Endodermal cell (in vitro differentiated cells): Measurements from ENCODE around the gene SLC9A3. TPM values are rescaled to one million over a fixed set of nuclear protein-coding genes. Genes with fewer than 3 reads are reported as not detected.

Source experiments
- DNase-seq: peaks from one replicate; pipeline ENCODE4 v3.0.0-alpha.2; 2017
- H3K27ac ChIP-seq: 2 replicates; pipeline ENCODE4 v1.5.1; 2013; ENCODE audit warnings: mild to moderate bottlenecking, low read depth, low read length, moderate library complexity
- H3K27me3 ChIP-seq: 2 replicates; pipeline ENCODE4 v1.6.1; 2013; ENCODE audit warnings: mild to moderate bottlenecking, low read length, moderate library complexity; ENCODE audit not compliant: insufficient read depth, control insufficient read depth, poor library complexity, severe bottlenecking
- H3K36me3 ChIP-seq: 2 replicates; pipeline ENCODE4 v1.7.0; 2013; ENCODE audit warnings: mild to moderate bottlenecking, low read length, moderate library complexity; ENCODE audit not compliant: control insufficient read depth, insufficient read depth
- H3K4me1 ChIP-seq: one replicate; pipeline ENCODE4 v1.7.0; 2013; ENCODE audit warnings: low read length; ENCODE audit not compliant: control insufficient read depth, insufficient read depth
- H3K4me3 ChIP-seq: 2 replicates; pipeline ENCODE4 v1.5.1; 2013; ENCODE audit warnings: mild to moderate bottlenecking, low read length, moderate library complexity
- H3K9ac ChIP-seq: 2 replicates; pipeline ENCODE4 v1.6.1; 2013; ENCODE audit warnings: mild to moderate bottlenecking, low read length, moderate library complexity; ENCODE audit not compliant: poor library complexity, severe bottlenecking; ENCODE audit errors: extremely low read depth
- H3K9me3 ChIP-seq: 2 replicates; pipeline ENCODE4 v1.6.1; 2013; ENCODE audit warnings: mild to moderate bottlenecking, low read length, moderate library complexity; ENCODE audit not compliant: control insufficient read depth
- H3K27ac Mint-ChIP-seq: 2 replicates; pipeline ENCODE4 v1.8.0; 2020; ENCODE audit warnings: mixed read lengths
- H3K27me3 Mint-ChIP-seq: 2 replicates; pipeline ENCODE4 v1.8.0; 2021; ENCODE audit warnings: mild to moderate bottlenecking, mixed read lengths; ENCODE audit not compliant: insufficient read depth
- H3K36me3 Mint-ChIP-seq: 2 replicates; pipeline ENCODE4 v1.8.0; 2020; ENCODE audit warnings: low read depth, mixed read lengths
- H3K4me1 Mint-ChIP-seq: 2 replicates; pipeline ENCODE4 v1.8.0; 2020; ENCODE audit warnings: mixed read lengths
- H3K4me3 Mint-ChIP-seq: 2 replicates; pipeline ENCODE4 v1.8.0; 2020; ENCODE audit warnings: mild to moderate bottlenecking, moderate library complexity, mixed read lengths
- H3K9me3 Mint-ChIP-seq: 2 replicates; pipeline ENCODE4 v1.8.0; 2020; ENCODE audit warnings: mild to moderate bottlenecking, mixed read lengths
- CTCF ChIP-seq: fragments of 200-600 bp; sonication (generic); conservative IDR thresholded peaks from 2 replicates; pipeline ENCODE4 v1.5.0; 2021; ENCODE audit warnings: antibody characterized with exemption, mild to moderate bottlenecking
- WGBS, 2 experiments: methylation state at CpG; one replicate each; pipeline versions ENCODE4 v1.1.5 to v1.1.7; 2013; ENCODE audit warnings: missing lambda C conversion rate in 2 of 2, mixed read lengths in 1 of 2; ENCODE audit not compliant: insufficient coverage in 1 of 2, insufficient read length in 1 of 2; 5-methylcytosine and 5-hydroxymethylcytosine counted together
- total RNA-seq, 2 donors: library from RNA; stranded (reverse); fragmentation: NEBNext Ultra II Directional in 1 of 2; extraction: Animal tissue kit (Norgen Biotek cat#: 25700) in 1 of 2; gene quantifications; 2 replicates in 1 of 2; 3 replicates in 1 of 2; pipeline ENCODE4 v1.2.1, GENCODE V29; 2021

The SLC9A3 gene
- total RNA-seq, 2 donors from 2014 or later = 1.3 to 1.5 TPM

GRCh38 chr5:492314-492893 lies 31.8 kb downstream of the SLC9A3 start:
- H3K36me3 Mint-ChIP-seq = no peaks in the 10 kb centered on the region
- no peak overlapping the region for H3K4me3 Mint-ChIP-seq
- Histone ChIP-seq H3K4me3 (no peak overlapping the region), H3K9me3 (no peaks in the 10 kb centered on the region), H3K36me3 (no peaks in the 10 kb centered on the region), H3K9ac (no peak overlapping the region), H3K27ac (no peak overlapping the region), H3K4me1 (no peaks in the 10 kb centered on the region), H3K27me3 (peaks cover 24% of the 10 kb centered on the region)
- TF ChIP-seq CTCF = no peak
- WGBS, 2 experiments = 73 to 87% methylated on average over 5 to 17 of the region's 18 CpGs
- no peak overlapping the region for H3K27ac Mint-ChIP-seq
- peaks cover 24% of the 10 kb centered on the region for H3K27me3 Mint-ChIP-seq
- no peak for DNase-seq
- H3K4me1 Mint-ChIP-seq = no peaks in the 10 kb centered on the region
- no peaks in the 10 kb centered on the region for H3K9me3 Mint-ChIP-seq

- Mint-ChIP-seq H3K4me3 (no peak overlapping the region), H3K4me1 (no peaks in the 10 kb centered on the region), H3K9me3 (no peaks in the 10 kb centered on the region), H3K36me3 (no peaks in the 10 kb centered on the region), H3K27me3 (peaks cover 21% of the 10 kb centered on the region), H3K27ac (no peak overlapping the region)
- TF ChIP-seq CTCF = no peak
- H3K27ac ChIP-seq = no peak overlapping the region
- WGBS, 2 experiments = 92 to 100% methylated on average over 2 to 18 of the region's 19 CpGs
- no peaks in the 10 kb centered on the region for H3K9me3 ChIP-seq
- no peaks in the 10 kb centered on the region for H3K36me3 ChIP-seq
- no peak overlapping the region for H3K9ac ChIP-seq
- no peak for DNase-seq
- H3K4me3 ChIP-seq = no peak overlapping the region
- H3K4me1 ChIP-seq = no peaks in the 10 kb centered on the region
- H3K27me3 ChIP-seq = peaks cover 18% of the 10 kb centered on the region
Measured at GRCh38 chr5:491856-492155, 32.4 kb downstream of the SLC9A3 start.

- Histone ChIP-seq H3K4me1 (no peaks in the 10 kb centered on the region), H3K9me3 (no peaks in the 10 kb centered on the region), H3K4me3 (no peak overlapping the region), H3K27ac (no peak overlapping the region), H3K9ac (no peak overlapping the region), H3K27me3 (peaks cover 13% of the 10 kb centered on the region), H3K36me3 (no peaks in the 10 kb centered on the region)
- H3K27me3 Mint-ChIP-seq = peaks cover 18% of the 10 kb centered on the region
- DNase-seq = no peak
- H3K36me3 Mint-ChIP-seq = no peaks in the 10 kb centered on the region
- no peak for TF ChIP-seq CTCF
- H3K27ac Mint-ChIP-seq = no peak overlapping the region
- H3K9me3 Mint-ChIP-seq = no peaks in the 10 kb centered on the region
- H3K4me3 Mint-ChIP-seq = no peak overlapping the region
- 90 to 93% methylated on average over 24 to 52 of the region's 52 CpGs for WGBS, 2 experiments
- H3K4me1 Mint-ChIP-seq = no peaks in the 10 kb centered on the region
Measured at GRCh38 chr5:491119-491855, 33.0 kb downstream of the SLC9A3 start.
